OCI-LY1 (cell line): ENCODE results near the gene NKIRAS1.

Source experiments
- H2AFZ ChIP-seq: fragments of 200-600 bp; sonication (generic), shearing (Covaris generic); 2 replicates; pipeline ENCODE4 v1.6.0; 2014; ENCODE audit warnings: antibody characterized with exemption, mild to moderate bottlenecking, low read length
- H3F3A ChIP-seq: fragments of 200-600 bp; sonication (generic), shearing (Covaris generic); 2 replicates; pipeline ENCODE4 v1.6.0; 2014; ENCODE audit warnings: mild to moderate bottlenecking, antibody characterized with exemption, low read length, moderate library complexity; ENCODE audit not compliant: insufficient read depth
- H3K27ac ChIP-seq: fragments of 200-600 bp; sonication (generic); 2 replicates; pipeline ENCODE4 v1.5.1; 2014; ENCODE audit warnings: low read length, mixed run types, mild to moderate bottlenecking, low read depth; ENCODE audit not compliant: poor library complexity, severe bottlenecking
- H3K27me3 ChIP-seq: fragments of 200-600 bp; sonication (generic); 2 replicates; pipeline ENCODE4 v1.6.0; 2014; ENCODE audit warnings: antibody characterized with exemption, mild to moderate bottlenecking, low read length, moderate library complexity; ENCODE audit not compliant: insufficient read depth
- H3K36me3 ChIP-seq: fragments of 200-600 bp; sonication (generic); 2 replicates; pipeline ENCODE4 v1.6.1; 2014; ENCODE audit warnings: mild to moderate bottlenecking, antibody characterized with exemption, low read length, moderate library complexity, mixed read lengths; ENCODE audit not compliant: insufficient read depth
- H3K4me1 ChIP-seq: fragments of 200-600 bp; sonication (generic); 2 replicates; pipeline ENCODE4 v1.5.1; 2014; ENCODE audit warnings: mild to moderate bottlenecking, low read length, moderate library complexity; ENCODE audit not compliant: insufficient read depth, severe bottlenecking
- H3K4me2 ChIP-seq: fragments of 200-600 bp; sonication (generic), shearing (Covaris generic); 2 replicates; pipeline ENCODE4 v1.6.1; 2014; ENCODE audit warnings: low read length
- H3K4me3 ChIP-seq: fragments of 200-600 bp; sonication (generic); 2 replicates; pipeline ENCODE4 v1.5.1; 2014; ENCODE audit warnings: low read length, low read depth, mild to moderate bottlenecking, mixed read lengths; ENCODE audit not compliant: poor library complexity, severe bottlenecking
- H3K79me2 ChIP-seq: fragments of 200-600 bp; shearing (Covaris generic); 2 replicates; pipeline ENCODE4 v1.6.1; 2016; ENCODE audit warnings: mixed run types, low read length, mixed read lengths; ENCODE audit not compliant: insufficient read depth
- H3K9ac ChIP-seq: fragments of 200-600 bp; sonication (generic), shearing (Covaris generic); 2 replicates; pipeline ENCODE4 v1.6.1; 2014; ENCODE audit warnings: mild to moderate bottlenecking, low read length, mixed read lengths
- H3K9me2 ChIP-seq: fragments of 200-600 bp; sonication (generic), shearing (Covaris generic); 2 replicates; pipeline ENCODE4 v1.6.1; 2014; ENCODE audit warnings: low read depth, mild to moderate bottlenecking, low read length, mixed read lengths
- H3K9me3 ChIP-seq: fragments of 200-600 bp; shearing (Covaris generic); 2 replicates; pipeline ENCODE4 v1.6.1; 2014; ENCODE audit warnings: low read length, mixed read lengths
- H4K20me1 ChIP-seq: fragments of 200-600 bp; sonication (generic), shearing (Covaris generic); 2 replicates; pipeline ENCODE4 v1.6.0; 2016; ENCODE audit warnings: mild to moderate bottlenecking, low read length; ENCODE audit not compliant: insufficient read depth
- CTCF ChIP-seq: fragments of 200-600 bp; sonication (generic), shearing (Covaris generic); IDR thresholded peaks from 2 replicates; pipeline ENCODE4 v1.5.1; 2017; ENCODE audit warnings: mild to moderate bottlenecking, antibody characterized with exemption, low read length, moderate library complexity, mixed read lengths
- EZH2 ChIP-seq: fragments of 200-600 bp; sonication (generic), shearing (Covaris generic); IDR thresholded peaks from 2 replicates; pipeline ENCODE4 v1.8.0; 2017; ENCODE audit warnings: borderline replicate concordance, mixed run types, mild to moderate bottlenecking, antibody characterized with exemption, low read length, moderate library complexity, mixed read lengths

Gene NKIRAS1

DNA sequence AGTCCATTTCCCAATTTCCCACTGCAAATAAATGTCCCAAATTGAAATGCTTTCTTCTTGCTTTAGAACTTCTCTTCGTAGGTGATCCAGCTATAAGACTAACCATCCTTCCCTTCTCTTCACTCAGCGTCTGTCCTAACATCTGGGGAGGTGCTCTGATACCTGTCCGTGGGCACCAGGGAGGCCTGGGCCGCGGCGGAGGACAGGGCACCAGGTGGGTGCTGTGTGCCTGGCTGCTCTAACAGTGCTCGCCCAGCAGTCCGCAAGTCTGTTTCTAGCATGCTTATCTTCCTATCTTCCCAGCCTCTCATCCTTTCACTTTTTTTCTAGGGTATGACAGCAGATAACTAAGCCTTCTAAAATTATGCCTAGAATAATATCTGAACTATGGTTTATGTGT, 37.3 kb downstream of the NKIRAS1 start:
- peaks cover 2% of the 10 kb centered on the region; the same call in 1 of the 2 replicates for H4K20me1 ChIP-seq
- H3K4me2 ChIP-seq: no peak overlapping the region
- H3K79me2 ChIP-seq: 0 out of 2 replicates have a peak, but pooled peaks cover 6% of the 10 kb centered on the region
- H3K27ac ChIP-seq: no peak overlapping the region
- no peaks in the 10 kb centered on the region for H3K4me1 ChIP-seq
- no peak overlapping the region for H3K4me3 ChIP-seq
- H3K9me3 ChIP-seq: no peaks in the 10 kb centered on the region
- H3K27me3 ChIP-seq: no peaks in the 10 kb centered on the region
- H3K9me2 ChIP-seq: no peaks in the 10 kb centered on the region
- H3K36me3 ChIP-seq: no peaks in the 10 kb centered on the region; the same call in 1 of the 2 replicates
- no peak for TF ChIP-seq CTCF
- TF ChIP-seq EZH2: no peak
- no peak overlapping the region for H2AFZ ChIP-seq
- H3F3A ChIP-seq: no peaks in the 10 kb centered on the region
- H3K9ac ChIP-seq: no peak overlapping the region

GRCh38 chr3:23877329-23877980, 39.3 kb downstream of the NKIRAS1 start:
- no peaks in the 10 kb centered on the region for H3F3A ChIP-seq
- no peak for TF ChIP-seq CTCF
- TF ChIP-seq EZH2: no peak
- H3K9ac ChIP-seq: no peak overlapping the region
- no peak overlapping the region for H3K4me2 ChIP-seq
- H3K27me3 ChIP-seq: no peaks in the 10 kb centered on the region
- H3K79me2 ChIP-seq: 0 out of 2 replicates have a peak, but pooled peaks cover 6% of the 10 kb centered on the region
- H3K9me2 ChIP-seq: no peaks in the 10 kb centered on the region
- H2AFZ ChIP-seq: no peak overlapping the region
- no peaks in the 10 kb centered on the region; the same call in 1 of the 2 replicates for H3K36me3 ChIP-seq
- peaks cover 2% of the 10 kb centered on the region; the same call in 1 of the 2 replicates for H4K20me1 ChIP-seq
- H3K4me1 ChIP-seq: no peaks in the 10 kb centered on the region
- H3K27ac ChIP-seq: no peak overlapping the region
- H3K4me3 ChIP-seq: no peak overlapping the region
- H3K9me3 ChIP-seq: no peaks in the 10 kb centered on the region

DNA sequence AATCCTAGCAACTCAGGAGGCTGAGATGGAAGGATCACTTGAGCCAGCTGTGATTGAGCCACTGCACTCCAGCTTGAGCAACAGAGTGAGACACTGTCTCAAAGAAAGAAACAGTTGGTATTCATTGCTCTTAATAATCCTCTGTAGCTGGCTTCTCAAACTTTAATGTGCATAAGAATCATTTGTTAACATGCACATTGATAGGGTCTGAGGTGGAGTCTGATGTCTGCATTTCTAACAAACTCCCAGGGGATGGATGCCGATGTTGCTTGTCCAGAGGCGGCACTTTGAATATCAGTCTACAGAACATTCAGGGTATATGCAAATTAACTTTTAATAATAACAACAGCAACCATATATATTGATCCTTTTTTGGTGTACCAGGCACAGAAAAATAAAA, 39.9 kb downstream of the NKIRAS1 start:
- no peak overlapping the region for H2AFZ ChIP-seq
- 0 out of 2 replicates have a peak, but pooled peaks cover 6% of the 10 kb centered on the region for H3K79me2 ChIP-seq
- H3K36me3 ChIP-seq: no peaks in the 10 kb centered on the region; the same call in 1 of the 2 replicates
- H3K4me3 ChIP-seq: no peak overlapping the region
- peaks cover 2% of the 10 kb centered on the region; the same call in 1 of the 2 replicates for H4K20me1 ChIP-seq
- no peak overlapping the region for H3K9ac ChIP-seq
- H3K27ac ChIP-seq: no peak overlapping the region
- H3K27me3 ChIP-seq: no peaks in the 10 kb centered on the region
- H3K4me1 ChIP-seq: no peaks in the 10 kb centered on the region
- TF ChIP-seq EZH2 (no peak), CTCF (no peak)
- H3K9me2 ChIP-seq: no peaks in the 10 kb centered on the region
- H3K9me3 ChIP-seq: no peaks in the 10 kb centered on the region
- no peaks in the 10 kb centered on the region for H3F3A ChIP-seq
- H3K4me2 ChIP-seq: no peak overlapping the region
